Tibial nerve (tissue), 4 donors: Measurements from ENCODE around the gene UCP3. TPM values are rescaled to one million over a fixed set of nuclear protein-coding genes. Genes with fewer than 3 reads are reported as not detected.

ENCODE experiments used
- DNase-seq, 2 donors: peaks; one replicate each; pipeline ENCODE4 v3.0.0-alpha.2; 2019; ENCODE audit warnings: low spot score in 2 of 2
- H3K27ac ChIP-seq, 4 donors: fragments of 200-600 bp; sonication (generic) in 3 of 4; one replicate each; pipeline ENCODE4 v1.5.1; 2017 to 2019; ENCODE audit warnings: mild to moderate bottlenecking in 1 of 4
- H3K27me3 ChIP-seq, 2 donors: fragments of 200-600 bp; sonication (generic) in 1 of 2; one replicate each; pipeline versions ENCODE4 v1.5.1 to v1.6.0; 2017 to 2019
- H3K36me3 ChIP-seq, 3 donors: fragments of 200-600 bp; sonication (generic); one replicate each; pipeline ENCODE4 v1.5.1; 2018 to 2019
- H3K4me1 ChIP-seq, 4 donors: fragments of 200-600 bp; sonication (generic) in 3 of 4; one replicate each; pipeline ENCODE4 v1.5.1; 2017 to 2019
- H3K4me3 ChIP-seq, 4 donors: fragments of 200-600 bp; sonication (generic) in 3 of 4; one replicate each; pipeline ENCODE4 v1.5.1; 2017 to 2019; ENCODE audit warnings: mild to moderate bottlenecking in 1 of 4, moderate library complexity in 1 of 4
- H3K9me3 ChIP-seq, 4 donors: fragments of 200-600 bp; sonication (generic) in 3 of 4; one replicate each; pipeline ENCODE4 v1.5.1; 2017 to 2019
- CTCF ChIP-seq, 5 experiments: fragments of 200-600 bp in 3 of 5; fragments of 450-650 bp in 2 of 5; sonication (generic) in 3 of 5; IDR thresholded peaks; one replicate each; pipeline ENCODE4 v1.5.1; 2016 to 2019; ENCODE audit warnings: antibody characterized with exemption in 5 of 5, mild to moderate bottlenecking in 3 of 5, moderate library complexity in 2 of 5
- EP300 ChIP-seq, 2 donors: sonication (generic); formaldehyde crosslinking; IDR thresholded peaks; one replicate each; pipeline ENCODE4 v1.6.1; 2017; ENCODE audit warnings: antibody characterized with exemption in 2 of 2, mild to moderate bottlenecking in 1 of 2
- POLR2A ChIP-seq, 2 donors: fragments of 450-650 bp; IDR thresholded peaks; one replicate each; pipeline ENCODE4 v1.6.1; 2017; ENCODE audit warnings: antibody characterized with exemption in 2 of 2, mild to moderate bottlenecking in 2 of 2, moderate library complexity in 2 of 2
- WGBS, 2 donors: methylation state at CpG; one replicate each; pipeline ENCODE4 v1.1.5; 2018; 5-methylcytosine and 5-hydroxymethylcytosine counted together
- total RNA-seq, 4 donors: library from RNA; depleted of rRNA; stranded (reverse); fragments of >200 nt; gene quantifications; one replicate each; pipeline ENCODE4 v1.1.0, GENCODE V29; 2016

Gene UCP3
- total RNA-seq, 4 donors from 2014 or later = 0.78 to 7.5 (median 1.9) TPM

GRCh38 chr11:74048993-74049392 is 40.1 kb upstream of the UCP3 start:
- WGBS, 2 donors = 68 to 69% methylated on average over 5 of the region's 5 CpGs
- Histone ChIP-seq H3K4me3 (no peak overlapping the region), H3K27me3 (no peaks in the 10 kb centered on the region), H3K9me3 (no peaks in the 10 kb centered on the region), H3K27ac (no peak overlapping the region), H3K36me3 (peaks cover 0 to 80% (median 3%) of the 10 kb centered on the region in 3 donors), H3K4me1 (no peaks in the 10 kb centered on the region)
- TF ChIP-seq EP300 (IDR thresholded peaks at IDR 0.05) (no peak), CTCF (IDR thresholded peaks at IDR 0.05) (no peak), POLR2A (IDR thresholded peaks at IDR 0.05) (no peak)
- no peak for DNase-seq

GRCh38 chr11:74044538-74044937 is 35.7 kb upstream of the UCP3 start:
- Histone ChIP-seq H3K4me3 (no peak overlapping the region), H3K9me3 (no peaks in the 10 kb centered on the region), H3K27me3 (no peaks in the 10 kb centered on the region), H3K4me1 (no peaks in the 10 kb centered on the region), H3K36me3 (peaks cover 0 to 80% (median 3%) of the 10 kb centered on the region in 3 donors), H3K27ac (no peak overlapping the region)
- whole genome bisulfite sequencing, 2 donors = 62 to 66% methylated on average over 2 of the region's 2 CpGs
- DNase-seq = no peak
- TF ChIP-seq CTCF (IDR thresholded peaks at IDR 0.05) (no peak), POLR2A (IDR thresholded peaks at IDR 0.05) (no peak), EP300 (IDR thresholded peaks at IDR 0.05) (no peak)

- 97 to 98% methylated on average over 1 of the region's 1 CpG for WGBS, 2 donors
- DNase-seq = no peak
- Histone ChIP-seq H3K27me3 (no peaks in the 10 kb centered on the region), H3K4me3 (no peak overlapping the region), H3K9me3 (no peaks in the 10 kb centered on the region), H3K4me1 (no peaks in the 10 kb centered on the region), H3K36me3 (peaks cover 0 to 80% (median 3%) of the 10 kb centered on the region in 3 donors), H3K27ac (no peak overlapping the region)
- TF ChIP-seq CTCF (IDR thresholded peaks at IDR 0.05) (no peak), POLR2A (IDR thresholded peaks at IDR 0.05) (no peak), EP300 (IDR thresholded peaks at IDR 0.05) (no peak)
Observed at GRCh38 chr11:74043450-74043849, 34.6 kb upstream of the UCP3 start.

GRCh38 chr11:74037309-74037708 is 28.4 kb upstream of the UCP3 start:
- TF ChIP-seq CTCF (IDR thresholded peaks at IDR 0.05) = no peak
- no peak for TF ChIP-seq EP300 (IDR thresholded peaks at IDR 0.05)
- no peak for TF ChIP-seq POLR2A (IDR thresholded peaks at IDR 0.05)
- no peak overlapping the region for H3K27ac ChIP-seq
- H3K36me3 ChIP-seq = peaks cover 0 to 98% (median 0%) of the 10 kb centered on the region in 3 donors

GRCh38 chr11:74035264-74035663 is 26.4 kb upstream of the UCP3 start:
- no peak for DNase-seq
- H3K9me3 ChIP-seq = no peaks in the 10 kb centered on the region
- no peak overlapping the region for H3K27ac ChIP-seq
- peaks cover 0 to 100% (median 0%) of the 10 kb centered on the region in 3 donors for H3K36me3 ChIP-seq
- TF ChIP-seq CTCF (IDR thresholded peaks at IDR 0.05) (no peak), POLR2A (IDR thresholded peaks at IDR 0.05) (no peak), EP300 (IDR thresholded peaks at IDR 0.05) (no peak)
- 50 to 61% methylated on average over 1 of the region's 1 CpG for WGBS, 2 donors
- H3K4me3 ChIP-seq = no peak overlapping the region
- H3K27me3 ChIP-seq = no peaks in the 10 kb centered on the region
- no peaks in the 10 kb centered on the region for H3K4me1 ChIP-seq

More at GRCh38 chr11:74037309-74037708, 28.4 kb upstream of the UCP3 start:
- 67 to 69% methylated on average over 4 of the region's 4 CpGs for WGBS, 2 donors
- Histone ChIP-seq H3K9me3 (no peaks in the 10 kb centered on the region), H3K4me3 (no peak overlapping the region), H3K4me1 (no peaks in the 10 kb centered on the region), H3K27me3 (no peaks in the 10 kb centered on the region)
- DNase-seq = no peak
